ENCODE results near the gene NR6A1.

NR6A1 gene

GRCh38 chr9:124693403-124693802, 77.7 kb downstream of the NR6A1 start:
- no peak for TF ChIP-seq CTCF (IDR thresholded peaks at IDR 0.05)
- Histone ChIP-seq H3K27ac (no peak overlapping the region), H3K4me3 (no peak overlapping the region)
- no peak for DNase-seq (ENCODE audit: low spot score)

GRCh38 chr9:124688238-124688904, 82.7 kb downstream of the NR6A1 start:
- DNase-seq (ENCODE audit: low spot score): no peak
- Histone ChIP-seq H3K4me3 (no peak overlapping the region), H3K27ac (no peak overlapping the region)
- no peak for TF ChIP-seq CTCF (IDR thresholded peaks at IDR 0.05)

- no peak for DNase-seq (ENCODE audit: low spot score)
- H3K4me3 ChIP-seq: no peak overlapping the region
- TF ChIP-seq CTCF (IDR thresholded peaks at IDR 0.05): no peak
- H3K27ac ChIP-seq: no peak overlapping the region
These were observed 84.2 kb downstream of the NR6A1 start for GRCh38 chr9:124686918-124687317.

GRCh38 chr9:124685217-124685616, 85.9 kb downstream of the NR6A1 start:
- no peak for TF ChIP-seq CTCF (IDR thresholded peaks at IDR 0.05)
- no peak overlapping the region for H3K27ac ChIP-seq
- no peak for DNase-seq (ENCODE audit: low spot score)
- no peak overlapping the region for H3K4me3 ChIP-seq

- no peak for TF ChIP-seq CTCF (IDR thresholded peaks at IDR 0.05)
- Histone ChIP-seq H3K27ac (no peak overlapping the region), H3K4me3 (no peak overlapping the region)
- DNase-seq (ENCODE audit: low spot score): no peak
These were observed 86.9 kb downstream of the NR6A1 start for GRCh38 chr9:124684169-124684568.

- no peak overlapping the region for H3K27ac ChIP-seq
- no peak for TF ChIP-seq CTCF (IDR thresholded peaks at IDR 0.05)
- DNase-seq (ENCODE audit: low spot score): no peak
- no peak overlapping the region for H3K4me3 ChIP-seq
These were observed 88.1 kb downstream of the NR6A1 start for GRCh38 chr9:124683043-124683442.

GRCh38 chr9:124680714-124681390, 90.3 kb downstream of the NR6A1 start:
- no peak for DNase-seq (ENCODE audit: low spot score)
- no peak overlapping the region for H3K4me3 ChIP-seq
- H3K27ac ChIP-seq: no peak overlapping the region
- no peak for TF ChIP-seq CTCF (IDR thresholded peaks at IDR 0.05)

Data from coronary artery (tissue), 2 donors.